Prostate gland (tissue), 2 donors: ENCODE measurements around the gene TDRD5. TPM values are rescaled to one million over a fixed set of nuclear protein-coding genes. Genes with fewer than 3 reads are reported as not detected.

Experiments used
- DNase-seq: peaks from one replicate; pipeline ENCODE4 v3.0.0-alpha.2; 2019; ENCODE audit warnings: low spot score
- H3K27ac ChIP-seq, 2 donors: fragments of 200-600 bp; sonication (generic); 2 replicates each; pipeline ENCODE4 v1.5.1; 2017 to 2019
- H3K27me3 ChIP-seq: fragments of 200-600 bp; sonication (generic); replicated peaks from 2 replicates; pipeline ENCODE4 v1.5.1; 2019; ENCODE audit not compliant: insufficient read depth
- H3K36me3 ChIP-seq, 2 donors: fragments of 200-600 bp; sonication (generic); 1 replicate in 1 of 2; 2 replicates in 1 of 2; pipeline versions ENCODE4 v1.5.1 to v1.8.1; 2017 to 2019
- H3K4me1 ChIP-seq: fragments of 200-600 bp; sonication (generic); replicated peaks from 2 replicates; pipeline ENCODE4 v1.5.1; 2019
- H3K4me3 ChIP-seq, 2 donors: fragments of 200-600 bp; sonication (generic); 2 replicates each; pipeline ENCODE4 v1.5.1; 2017 to 2019
- H3K9me3 ChIP-seq: fragments of 200-600 bp; sonication (generic); 2 replicates; pipeline ENCODE4 v1.5.1; 2017
- POLR2A ChIP-seq: fragments of 450-650 bp; IDR thresholded peaks from one replicate; pipeline ENCODE4 v1.6.1; 2016; ENCODE audit warnings: antibody characterized with exemption, mild to moderate bottlenecking
- POLR2AphosphoS5 ChIP-seq: sonication (generic); formaldehyde crosslinking; IDR thresholded peaks from one replicate; pipeline ENCODE4 v1.6.1; 2017; ENCODE audit warnings: antibody characterized with exemption
- WGBS: methylation state at CpG from one replicate; pipeline ENCODE4 v1.1.5; 2018; 5-methylcytosine and 5-hydroxymethylcytosine counted together
- intact Hi-C: fragments of 100-400 bp; cut with DNase I; formaldehyde crosslinking; loops from one replicate; pipeline ENCODE4 v1.14.2; 2022
- total RNA-seq, 2 donors: library from RNA; depleted of rRNA; stranded (reverse); fragments of >200 nt; gene quantifications; one replicate each; pipeline ENCODE4 v1.1.0, GENCODE V29; 2016
- TF ChIP-seq, protein P1 (sequence below), 4 experiments: fragments of 200-600 bp in 2 of 4; fragments of 450-650 bp in 2 of 4; sonication (generic) in 2 of 4; IDR thresholded peaks; 1 replicate in 3 of 4; 2 replicates in 1 of 4; pipeline ENCODE4 v1.5.1; 2016 to 2019; ENCODE audit warnings: antibody characterized with exemption in 4 of 4, mild to moderate bottlenecking in 2 of 4, moderate library complexity in 2 of 4

The TDRD5 gene
- total RNA-seq, 2 donors from 2014 or later: 3.8 to 7.6 TPM

DNA sequence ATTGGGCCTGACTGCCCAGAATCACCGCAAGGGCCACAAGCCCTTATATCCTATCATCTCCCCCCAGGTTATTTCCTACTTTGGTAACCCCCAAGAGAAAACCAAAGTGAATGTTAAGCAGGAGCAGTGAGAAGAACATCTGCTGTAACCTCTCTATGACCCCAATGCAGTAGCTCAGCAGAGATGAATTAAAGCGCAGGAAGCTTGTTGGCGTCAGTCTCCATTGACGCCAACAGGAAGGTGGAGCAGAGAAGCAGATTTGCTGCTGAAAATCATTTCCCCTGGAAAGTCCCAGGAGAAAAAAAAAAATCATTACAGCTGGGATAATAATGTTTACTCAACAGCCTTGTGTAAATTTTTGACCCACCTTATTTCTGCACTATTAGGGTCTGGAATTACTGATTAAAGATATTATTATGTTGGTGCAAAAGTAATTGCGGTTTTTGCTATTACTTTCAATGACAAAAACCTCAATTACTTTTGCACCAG is 118.3 kb downstream of the TDRD5 start:
- WGBS: 40% methylated on average over 5 of the region's 5 CpGs
- no peaks in the 10 kb centered on the region for H3K36me3 ChIP-seq
- peak; percentile 6 for DNase-seq
- intact Hi-C loops: no loop called here
- H3K9me3 ChIP-seq: no peaks in the 10 kb centered on the region
- H3K4me1 ChIP-seq: no peaks in the 10 kb centered on the region
- no peak overlapping the region for H3K4me3 ChIP-seq
- TF ChIP-seq POLR2A (no peak), POLR2AphosphoS5 (peak; percentile 24)
- H3K27me3 ChIP-seq: no peaks in the 10 kb centered on the region
- no peak overlapping the region for H3K27ac ChIP-seq

DNA sequence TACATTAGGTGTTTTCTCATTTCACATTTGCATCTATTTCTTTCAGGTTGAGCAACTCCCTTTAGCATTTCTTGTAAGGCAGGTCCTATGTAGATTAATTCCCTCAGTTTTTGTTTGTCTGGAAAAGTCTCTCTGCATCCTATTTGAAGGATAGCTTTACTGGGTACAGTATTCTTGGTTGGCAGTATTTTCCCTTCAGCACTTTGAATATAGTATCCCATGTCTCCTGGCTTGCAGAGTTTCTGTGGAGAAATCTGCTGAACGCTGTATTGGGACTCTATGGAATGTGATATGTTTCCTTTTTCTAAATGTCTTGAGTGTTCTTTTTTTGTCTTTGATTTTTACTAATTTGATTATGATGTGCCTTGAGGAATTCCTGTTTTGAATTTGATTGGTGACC is 122.5 kb downstream of the TDRD5 start:
- no peak overlapping the region for H3K4me3 ChIP-seq
- H3K27me3 ChIP-seq: no peaks in the 10 kb centered on the region
- 92% methylated on average over 1 of the region's 1 CpG for whole genome bisulfite sequencing
- no peaks in the 10 kb centered on the region for H3K9me3 ChIP-seq
- no peaks in the 10 kb centered on the region for H3K36me3 ChIP-seq
- no peak overlapping the region for H3K27ac ChIP-seq
- TF ChIP-seq, protein P1, sequence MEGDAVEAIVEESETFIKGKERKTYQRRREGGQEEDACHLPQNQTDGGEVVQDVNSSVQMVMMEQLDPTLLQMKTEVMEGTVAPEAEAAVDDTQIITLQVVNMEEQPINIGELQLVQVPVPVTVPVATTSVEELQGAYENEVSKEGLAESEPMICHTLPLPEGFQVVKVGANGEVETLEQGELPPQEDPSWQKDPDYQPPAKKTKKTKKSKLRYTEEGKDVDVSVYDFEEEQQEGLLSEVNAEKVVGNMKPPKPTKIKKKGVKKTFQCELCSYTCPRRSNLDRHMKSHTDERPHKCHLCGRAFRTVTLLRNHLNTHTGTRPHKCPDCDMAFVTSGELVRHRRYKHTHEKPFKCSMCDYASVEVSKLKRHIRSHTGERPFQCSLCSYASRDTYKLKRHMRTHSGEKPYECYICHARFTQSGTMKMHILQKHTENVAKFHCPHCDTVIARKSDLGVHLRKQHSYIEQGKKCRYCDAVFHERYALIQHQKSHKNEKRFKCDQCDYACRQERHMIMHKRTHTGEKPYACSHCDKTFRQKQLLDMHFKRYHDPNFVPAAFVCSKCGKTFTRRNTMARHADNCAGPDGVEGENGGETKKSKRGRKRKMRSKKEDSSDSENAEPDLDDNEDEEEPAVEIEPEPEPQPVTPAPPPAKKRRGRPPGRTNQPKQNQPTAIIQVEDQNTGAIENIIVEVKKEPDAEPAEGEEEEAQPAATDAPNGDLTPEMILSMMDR (IDR thresholded peaks at IDR 0.05): no peak
- TF ChIP-seq POLR2AphosphoS5 (no peak), POLR2A (no peak)
- no peaks in the 10 kb centered on the region for H3K4me1 ChIP-seq
- intact Hi-C loops: no loop called here
- no peak for DNase-seq

- intact Hi-C loops: no loop called here
- Histone ChIP-seq H3K36me3 (no peaks in the 10 kb centered on the region), H3K27ac (no peak overlapping the region), H3K4me3 (no peak overlapping the region), H3K9me3 (no peaks in the 10 kb centered on the region), H3K4me1 (no peaks in the 10 kb centered on the region), H3K27me3 (no peaks in the 10 kb centered on the region)
- no peak for DNase-seq
- TF ChIP-seq, protein P1 (IDR thresholded peaks at IDR 0.05): no peak
- TF ChIP-seq POLR2A: no peak
- TF ChIP-seq POLR2AphosphoS5: no peak
Observed at GRCh38 chr1:179714623-179715022, 123.0 kb downstream of the TDRD5 start.

DNA sequence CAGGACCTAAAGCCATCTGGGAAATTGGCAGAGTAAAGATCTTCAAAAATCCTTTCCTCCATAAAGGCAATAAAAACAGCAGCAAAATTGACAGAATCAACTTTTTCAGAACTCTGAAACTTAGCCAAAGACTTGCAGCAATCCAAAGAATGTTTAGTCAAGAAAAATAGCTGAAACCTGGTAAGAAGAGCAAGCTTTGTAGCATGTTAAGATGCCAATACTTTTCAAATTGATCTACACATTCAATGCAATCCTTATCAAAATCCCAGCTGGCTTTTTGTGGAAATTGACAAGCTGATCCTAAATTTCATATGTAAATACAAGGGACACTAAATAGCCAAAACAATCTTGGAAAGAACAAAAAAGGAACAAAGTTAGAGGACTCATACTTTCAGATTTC is 127.6 kb downstream of the TDRD5 start:
- Histone ChIP-seq H3K9me3 (no peaks in the 10 kb centered on the region), H3K4me3 (no peak overlapping the region), H3K27ac (no peak overlapping the region), H3K4me1 (no peaks in the 10 kb centered on the region), H3K27me3 (no peaks in the 10 kb centered on the region), H3K36me3 (no peaks in the 10 kb centered on the region)
- intact Hi-C loops: no loop called here
- DNase-seq: no peak
- TF ChIP-seq POLR2A (no peak), POLR2AphosphoS5 (no peak)
- TF ChIP-seq, protein P1 (IDR thresholded peaks at IDR 0.05): no peak

GRCh38 chr1:179728271-179728670 is 136.6 kb downstream of the TDRD5 start:
- Histone ChIP-seq H3K4me1 (no peaks in the 10 kb centered on the region), H3K27ac (no peak overlapping the region), H3K4me3 (no peak overlapping the region), H3K9me3 (no peaks in the 10 kb centered on the region), H3K27me3 (peaks cover 4% of the 10 kb centered on the region), H3K36me3 (no peaks in the 10 kb centered on the region)
- no peak for DNase-seq
- intact Hi-C loops: no loop called here
- WGBS: 31% methylated on average over 2 of the region's 2 CpGs
- TF ChIP-seq POLR2A (no peak), POLR2AphosphoS5 (no peak)
- TF ChIP-seq, protein P1 (IDR thresholded peaks at IDR 0.05): no peak
